IMR-90 (cell line): Measurements from ENCODE around the gene TMEM131L. TPM values are rescaled to one million over a fixed set of nuclear protein-coding genes. Genes with fewer than 3 reads are reported as not detected.

Source experiments
- ATAC-seq: fragments of 200-7000 bp; cut with Tn5 transposase; 2 replicates; pipeline ENCODE4 v1.9.1; 2020; ENCODE audit warnings: low read depth, mild to moderate bottlenecking, moderate library complexity
- BruUV-seq: library from RNA; stranded (reverse); fragments of 400-500 nt; replicated peaks from 2 replicates; lab custom pipeline; 2021; lab: Mats Ljungman, UMichigan
- CTCF ChIA-PET: fragments of 300-600 bp; formaldehyde crosslinking; extraction: SDS; loops from one replicate; lab custom pipeline; 2021; ENCODE audit warnings: antibody characterized with exemption; lab: Yijun Ruan, JAX
- POLR2A ChIA-PET: fragments of 300-600 bp; sonication (Branson Sonifier 250); formaldehyde crosslinking; loops from one replicate; lab custom pipeline; 2022; ENCODE audit warnings: antibody characterized with exemption; ENCODE audit not compliant: unreplicated experiment; lab: Charles Lee
- DNase-seq: peaks from one replicate; pipeline ENCODE4 v3.0.0; 2013
- H2AFZ ChIP-seq: replicated peaks from 2 replicates; pipeline ENCODE3; 2013; ENCODE audit warnings: low read length, mild to moderate bottlenecking; ENCODE audit not compliant: poor library complexity
- H2AK5ac ChIP-seq: 2 replicates; pipeline ENCODE4 v1.6.1; 2013; ENCODE audit warnings: low read depth, low read length, inconsistent platforms
- H2AK9ac ChIP-seq: replicated peaks from 2 replicates; pipeline ENCODE3; 2013; ENCODE audit warnings: mild to moderate bottlenecking, low read depth, low read length, moderate library complexity; ENCODE audit not compliant: poor library complexity
- H2BK120ac ChIP-seq: 2 replicates; pipeline ENCODE4 v1.6.1; 2013; ENCODE audit warnings: low read depth, low read length, inconsistent platforms
- H2BK15ac ChIP-seq: 3 replicates; pipeline ENCODE4 v1.6.1; 2013; ENCODE audit warnings: low read depth, low read length, inconsistent platforms
- H2BK20ac ChIP-seq: 2 replicates; pipeline ENCODE4 v1.6.1; 2013; ENCODE audit warnings: low read depth, mild to moderate bottlenecking, inconsistent platforms, low read length, moderate library complexity
- H2BK5ac ChIP-seq: 2 replicates; pipeline ENCODE4 v1.6.1; 2013; ENCODE audit warnings: mild to moderate bottlenecking, low read depth, low read length, inconsistent platforms; ENCODE audit not compliant: poor library complexity, severe bottlenecking
- H3K14ac ChIP-seq: replicated peaks from 2 replicates; pipeline ENCODE4 v1.6.1; 2013; ENCODE audit warnings: low read depth, low read length, inconsistent platforms
- H3K18ac ChIP-seq: 2 replicates; pipeline ENCODE4 v1.6.1; 2013; ENCODE audit warnings: low read depth, low read length, control low read depth
- H3K23ac ChIP-seq: 2 replicates; pipeline ENCODE4 v1.6.1; 2013; ENCODE audit warnings: low read depth, low read length, inconsistent platforms
- H3K27ac ChIP-seq: 2 replicates; pipeline ENCODE4 v1.5.1; 2013; ENCODE audit warnings: mild to moderate bottlenecking, control low read depth, low read length; ENCODE audit not compliant: insufficient read depth
- H3K27me3 ChIP-seq: 2 replicates; pipeline ENCODE4 v1.6.1; 2013; ENCODE audit warnings: low read length; ENCODE audit not compliant: control insufficient read depth, insufficient read depth
- H3K36me3 ChIP-seq: 2 replicates; pipeline ENCODE4 v1.6.1; 2013; ENCODE audit warnings: low read length, mixed read lengths; ENCODE audit not compliant: control insufficient read depth, insufficient read depth
- H3K4ac ChIP-seq: 2 replicates; pipeline ENCODE4 v1.6.1; 2013; ENCODE audit warnings: low read depth, low read length, inconsistent platforms
- H3K4me1 ChIP-seq: 2 replicates; pipeline ENCODE4 v1.6.1; 2013; ENCODE audit warnings: low read length, mixed read lengths; ENCODE audit not compliant: control insufficient read depth, insufficient read depth
- H3K4me2 ChIP-seq: 2 replicates; pipeline ENCODE4 v1.6.1; 2013; ENCODE audit warnings: low read depth, mild to moderate bottlenecking, control low read depth, low read length, moderate library complexity
- H3K4me3 ChIP-seq: 2 replicates; pipeline ENCODE4 v1.5.1; 2013; ENCODE audit warnings: low read depth, mild to moderate bottlenecking, control low read depth, low read length, moderate library complexity; ENCODE audit not compliant: insufficient read depth
- H3K56ac ChIP-seq: 2 replicates; pipeline ENCODE4 v1.6.1; 2013; ENCODE audit warnings: low read length, inconsistent platforms; ENCODE audit not compliant: insufficient read depth; ENCODE audit errors: extremely low read depth
- H3K79me1 ChIP-seq, 2 experiments: 2 replicates each; pipeline ENCODE4 v1.6.1; 2013; ENCODE audit warnings: low read length in 2 of 2, inconsistent platforms in 1 of 2, low read depth in 1 of 2
- H3K9ac ChIP-seq: 2 replicates; pipeline ENCODE4 v1.6.1; 2013; ENCODE audit warnings: low read depth, low read length, control low read depth
- H3K9me1 ChIP-seq: 2 replicates; pipeline ENCODE4 v1.6.1; 2013; ENCODE audit warnings: low read length, inconsistent platforms; ENCODE audit not compliant: insufficient read depth
- H3K9me3 ChIP-seq: 2 replicates; pipeline ENCODE4 v1.6.1; 2013; ENCODE audit warnings: low read length; ENCODE audit not compliant: control insufficient read depth, insufficient read depth
- H4K20me1 ChIP-seq: 2 replicates; pipeline ENCODE4 v1.6.1; 2013; ENCODE audit warnings: low read length, inconsistent platforms; ENCODE audit not compliant: insufficient read depth
- H4K5ac ChIP-seq: 2 replicates; pipeline ENCODE4 v1.6.1; 2013; ENCODE audit warnings: mild to moderate bottlenecking, low read depth, low read length, control low read depth
- H4K8ac ChIP-seq, 2 experiments: 2 replicates each; pipeline ENCODE4 v1.6.1; 2013; ENCODE audit warnings: low read depth in 2 of 2, low read length in 2 of 2, control low read depth in 1 of 2, inconsistent platforms in 1 of 2
- H4K91ac ChIP-seq: 2 replicates; pipeline ENCODE4 v1.6.1; 2013; ENCODE audit warnings: low read depth, low read length, inconsistent platforms; ENCODE audit not compliant: insufficient read depth
- BHLHE40 ChIP-seq: fragments of 150-350 bp; IDR thresholded peaks from 2 replicates; pipeline ENCODE4 v1.6.1; 2016; ENCODE audit warnings: mild to moderate bottlenecking, low read depth, low read length
- CEBPB ChIP-seq: IDR thresholded peaks from 2 replicates; pipeline ENCODE4 v1.6.1; 2012; ENCODE audit warnings: low read depth, low read length, improper control_type of control experiment
- CHD1 ChIP-seq: IDR thresholded peaks from 2 replicates; pipeline ENCODE4 v1.6.1; 2012; ENCODE audit warnings: low read depth, low read length, improper control_type of control experiment
- ELK1 ChIP-seq: fragments of 150-350 bp; IDR thresholded peaks from 2 replicates; pipeline ENCODE4 v1.6.1; 2016; ENCODE audit warnings: low read depth, mild to moderate bottlenecking, low read length, moderate library complexity, borderline replicate concordance
- MAFK ChIP-seq: IDR thresholded peaks from 2 replicates; pipeline ENCODE4 v1.6.1; 2012; ENCODE audit warnings: low read depth, low read length, improper control_type of control experiment
- MAZ ChIP-seq: IDR thresholded peaks from 2 replicates; pipeline ENCODE4 v1.6.1; 2012; ENCODE audit warnings: low read depth, mild to moderate bottlenecking, low read length, improper control_type of control experiment, moderate library complexity, borderline replicate concordance
- MXI1 ChIP-seq: IDR thresholded peaks from 2 replicates; pipeline ENCODE4 v1.6.1; 2012; ENCODE audit warnings: low read depth, mild to moderate bottlenecking, low read length, moderate library complexity, borderline replicate concordance
- NFE2L2 ChIP-seq: fragments of 150-350 bp; IDR thresholded peaks from 2 replicates; pipeline ENCODE4 v1.6.1; 2016; ENCODE audit warnings: low read depth, mild to moderate bottlenecking, low read length
- POLR2A ChIP-seq: IDR thresholded peaks from 2 replicates; pipeline ENCODE4 v1.6.1; 2012; ENCODE audit warnings: mild to moderate bottlenecking, low read depth, low read length
- RAD21 ChIP-seq: IDR thresholded peaks from 2 replicates; pipeline ENCODE4 v1.6.1; 2012; ENCODE audit warnings: low read length, improper control_type of control experiment
- RCOR1 ChIP-seq: IDR thresholded peaks from 2 replicates; pipeline ENCODE4 v1.6.1; 2012; ENCODE audit warnings: mild to moderate bottlenecking, low read length, improper control_type of control experiment; ENCODE audit not compliant: insufficient replicate concordance
- RFX5 ChIP-seq: IDR thresholded peaks from 2 replicates; pipeline ENCODE4 v1.8.0; 2012; ENCODE audit warnings: low read depth, mild to moderate bottlenecking, low read length, moderate library complexity
- SMC3 ChIP-seq: fragments of 150-350 bp; IDR thresholded peaks from 2 replicates; pipeline ENCODE4 v1.6.1; 2016; ENCODE audit warnings: low read depth, mild to moderate bottlenecking, antibody characterized with exemption, low read length, moderate library complexity
- USF2 ChIP-seq: fragments of 150-350 bp; IDR thresholded peaks from 2 replicates; pipeline ENCODE4 v1.6.1; 2017; ENCODE audit warnings: mild to moderate bottlenecking, antibody characterized with exemption, low read length, low read depth
- WGBS, 2 experiments: methylation state at CpG; one replicate each; pipeline versions ENCODE4 v1.1.5 to v1.1.7; 2013; ENCODE audit warnings: missing lambda C conversion rate in 2 of 2; ENCODE audit not compliant: insufficient read length in 1 of 2; ENCODE audit errors: extremely low coverage in 2 of 2; 5-methylcytosine and 5-hydroxymethylcytosine counted together
- dilution Hi-C: fragments of 300-500 bp; cut with HindIII; formaldehyde crosslinking; loops from one replicate; pipeline ENCODE4 v1.14.3; 2018; ENCODE audit warnings: low sequenced_read_pairs; ENCODE audit not compliant: unreplicated experiment
- in situ Hi-C: fragments of 300-500 bp; cut with MboI; formaldehyde crosslinking; loops from 3 replicates; pipeline ENCODE4 v1.14.3; 2019; ENCODE audit warnings: low sequenced_read_pairs, inconsistent platforms, mixed read lengths
- intact Hi-C: fragments of 100-400 bp; cut with micrococcal nuclease; formaldehyde crosslinking; loops from 2 replicates; pipeline ENCODE4 v1.10.0; 2022
- polyA plus RNA-seq, 3 experiments: library from polyadenylated mRNA; depleted of rRNA; stranded (reverse); fragments of >200 nt; gene quantifications; 2 replicates each; pipeline ENCODE4 v1.2.3, GENCODE V29; 2012; ENCODE audit warnings: low replicate concordance in 1 of 3
- total RNA-seq: library from RNA; depleted of rRNA; stranded (reverse); fragments of >200 nt; gene quantifications from 2 replicates; pipeline ENCODE4 v1.2.3, GENCODE V29; 2012

TMEM131L gene
- total and polyA plus RNA-seq, 2 of the 4 experiments (the other 2 are of a cell fraction), result 8.4 to 23.8 TPM

GRCh38 chr4:153510252-153511001, 44.3 kb downstream of the TMEM131L start:
- H3K27me3 ChIP-seq, result no peaks in the 10 kb centered on the region
- H2AK9ac ChIP-seq, result no peak overlapping the region
- H2BK5ac ChIP-seq, result no peak overlapping the region
- no TSS peak for BruUV-seq
- no peak overlapping the region for H3K4me2 ChIP-seq
- H3K56ac ChIP-seq, result no peak overlapping the region
- no peaks in the 10 kb centered on the region for H3K36me3 ChIP-seq
- no peak overlapping the region; the same call in 1 of the 2 replicates for H2BK20ac ChIP-seq
- no peak overlapping the region for H3K23ac ChIP-seq
- H3K4ac ChIP-seq, result no peak overlapping the region
- no peak overlapping the region for H2AK5ac ChIP-seq
- peaks cover 4% of the 10 kb centered on the region; the same call in 1 of the 2 replicates for H3K4me1 ChIP-seq
- TF ChIP-seq CEBPB (no peak), MAZ (no peak), SMC3 (no peak), ELK1 (no peak), BHLHE40 (no peak), RCOR1 (no peak), POLR2A (no peak), RFX5 (no peak), MXI1 (no peak), RAD21 (no peak), NFE2L2 (no peak), MAFK (no peak), CHD1 (no peak), USF2 (no peak)
- intact Hi-C loops (no loop called here), in situ Hi-C loops (no loop called here), dilution Hi-C loops (no loop called here)
- no peak overlapping the region for H3K27ac ChIP-seq
- no peaks in the 10 kb centered on the region; the same call in 1 of the 2 replicates for H4K20me1 ChIP-seq
- no peak overlapping the region for H4K91ac ChIP-seq
- H2AFZ ChIP-seq, result no peak overlapping the region
- no peak overlapping the region for H4K5ac ChIP-seq
- peaks cover 4% of the 10 kb centered on the region; the same call in 1 of the 2 replicates for H3K9me1 ChIP-seq
- H3K14ac ChIP-seq, result no peak overlapping the region
- H2BK120ac ChIP-seq, result no peak overlapping the region
- H3K79me1 ChIP-seq, result peaks cover 7 to 15% of the 10 kb centered on the region in 2 experiments; a peak in 3 of 4 replicates
- no peak overlapping the region for H3K9ac ChIP-seq
- no peak overlapping the region for H3K4me3 ChIP-seq
- H4K8ac ChIP-seq, result no peak overlapping the region
- ChIA-PET CTCF (interaction anchor here (0.6 kb wide), 2 partner anchors 15 to 133 kb away, joined by 3 read pairs; no protein-coding TSS in a partner anchor), POLR2A (no interaction called here)
- ATAC-seq (no peak), DNase-seq (no peak)
- H3K18ac ChIP-seq, result no peak overlapping the region
- H3K9me3 ChIP-seq, result no peaks in the 10 kb centered on the region
- H2BK15ac ChIP-seq, result no peak overlapping the region
- 100% methylated on average over 1 of the region's 7 CpGs; no CpG with 5 or more reads in 1 of the 2 experiments for WGBS, 2 experiments
